NCI-H524 (cell line): ENCODE data around the gene SLC12A8.

Experiments
- DNase-seq, 2 experiments: peaks; one replicate each; lab custom pipeline; 2025; lab: John Stamatoyannopoulos, UW

The SLC12A8 gene

DNA sequence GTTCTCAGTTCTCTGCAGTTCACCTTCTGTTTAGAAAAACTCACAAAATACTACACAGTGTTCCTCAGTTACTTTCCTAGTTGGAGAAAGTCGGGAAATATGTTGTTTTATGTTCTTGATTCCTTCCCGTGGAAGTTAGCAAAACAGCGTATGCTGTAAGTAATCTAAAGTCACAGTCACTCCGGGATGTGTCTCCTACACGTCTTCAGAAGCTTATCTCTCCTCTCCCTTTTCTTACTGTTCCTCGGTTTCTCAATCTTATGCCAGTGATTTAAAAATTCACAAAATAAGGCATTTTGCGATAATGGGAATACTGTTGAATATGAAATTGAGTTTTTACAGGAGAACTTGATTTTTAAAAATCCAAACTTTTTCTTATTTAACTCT, 158.5 kb downstream of the SLC12A8 start:
- no peak for DNase-seq

- DNase-seq, result no peak
Observed at GRCh38 chr3:125053304-125053699, 159.2 kb downstream of the SLC12A8 start.

DNA sequence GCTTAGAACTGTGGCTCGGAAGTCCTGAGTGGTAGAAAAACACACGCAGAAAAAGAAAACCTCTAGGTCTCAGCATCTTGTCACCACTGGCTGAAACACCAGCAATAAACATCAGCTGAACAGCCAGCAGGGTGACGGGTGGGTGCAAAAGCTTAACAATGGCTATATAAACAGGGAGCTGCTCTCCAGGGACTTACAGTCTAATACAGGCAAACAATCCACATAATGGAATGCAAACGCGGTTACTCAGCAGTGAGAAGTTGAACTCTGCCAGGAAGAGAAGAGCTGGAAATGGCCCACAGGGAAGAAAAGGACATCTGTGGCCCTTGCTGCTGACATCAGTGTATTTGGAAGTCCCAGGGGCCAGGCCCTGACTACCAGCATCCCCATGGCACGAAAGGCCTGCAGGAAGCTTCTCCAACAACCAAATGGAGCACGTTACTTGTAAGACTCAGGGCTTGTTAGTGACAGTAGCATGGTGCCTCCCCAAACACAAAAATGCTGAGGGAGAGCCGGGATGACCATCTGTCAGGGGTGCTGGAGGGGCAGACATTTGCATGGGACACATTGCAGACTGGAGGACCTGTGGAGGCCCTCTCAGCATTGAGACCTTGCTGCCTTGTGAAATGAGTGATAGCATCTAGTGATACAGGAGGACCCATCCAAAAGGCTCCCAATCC, 159.8 kb downstream of the SLC12A8 start:
- peak; percentile 48 to 67 for DNase-seq

DNA sequence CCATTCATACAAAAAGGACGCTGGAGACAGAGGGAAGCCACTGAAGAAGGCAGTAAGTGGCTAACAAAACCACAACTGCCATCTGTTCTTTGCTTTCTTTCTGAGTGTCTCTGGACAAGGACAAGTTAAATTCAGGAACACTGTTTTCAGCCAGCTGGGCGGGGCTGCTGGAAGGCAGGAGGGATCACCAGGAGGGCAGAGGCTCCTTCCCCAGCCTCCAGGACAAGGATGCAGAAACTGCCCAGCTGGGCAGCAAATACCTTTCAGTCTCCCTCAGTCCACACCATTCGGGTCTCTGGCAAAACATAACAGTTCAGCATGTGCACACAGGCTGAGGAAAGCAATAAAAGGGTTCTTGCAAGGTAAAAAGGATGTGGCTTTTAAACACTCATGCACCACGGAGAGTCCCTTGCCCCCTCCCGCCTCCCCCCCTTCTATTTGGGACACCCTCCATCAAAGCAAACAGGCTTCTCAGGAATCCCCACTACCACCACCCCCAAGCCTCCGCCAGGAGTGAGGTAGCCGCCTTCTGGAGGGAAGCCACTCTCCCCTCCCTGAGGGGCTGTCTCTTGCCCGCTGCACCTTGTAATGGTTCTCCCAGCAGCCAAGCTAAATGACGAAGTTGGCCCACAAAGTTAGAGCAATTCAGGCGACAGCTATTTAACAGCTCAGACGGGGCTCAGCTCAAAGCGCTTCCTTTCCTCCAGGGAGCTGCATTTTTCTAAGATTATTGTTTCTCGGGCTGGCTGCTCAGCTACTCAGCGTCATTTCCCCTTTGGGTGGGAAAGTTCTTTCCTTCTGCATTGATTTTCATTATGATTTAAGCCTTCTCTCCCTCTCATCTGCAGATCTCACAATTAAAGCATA, 160.6 kb downstream of the SLC12A8 start:
- peak; percentile 88 to 97 for DNase-seq

- no peak for DNase-seq
Observed at GRCh38 chr3:125051205-125051604, 161.3 kb downstream of the SLC12A8 start.

DNA sequence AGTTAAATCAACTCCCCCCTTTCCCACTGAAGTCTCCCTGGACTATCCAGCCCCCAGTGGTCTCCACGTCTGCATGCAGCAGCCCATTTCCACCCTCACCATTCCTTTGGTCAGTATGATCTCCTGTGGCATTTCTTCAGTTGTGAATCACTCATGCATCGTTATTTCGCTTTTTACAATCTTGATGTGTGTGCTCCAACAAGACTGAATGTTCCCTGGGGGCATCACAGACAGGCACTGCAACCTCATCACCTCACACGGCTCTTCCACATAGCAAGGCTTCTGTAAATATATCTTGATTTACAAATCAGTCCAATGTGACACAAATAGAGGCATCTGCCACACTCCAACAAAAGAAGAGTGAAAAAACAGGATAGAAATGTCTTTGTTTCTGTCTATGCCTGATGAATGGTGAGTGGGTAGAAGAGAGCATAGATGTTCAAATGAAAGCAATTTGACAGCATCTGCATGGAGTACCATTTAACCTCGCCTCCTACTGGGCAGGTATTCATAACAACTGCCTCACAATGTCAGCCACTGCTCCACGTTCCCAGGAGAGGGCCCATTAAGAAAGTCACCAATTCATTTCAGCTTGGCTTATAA, 162.0 kb downstream of the SLC12A8 start:
- peak in 1 of 2 experiments; percentile 15 for DNase-seq

GRCh38 chr3:125048282-125048681, 164.3 kb downstream of the SLC12A8 start:
- DNase-seq, result peak in 1 of 2 experiments; percentile 22

- DNase-seq, result no peak
Observed at GRCh38 chr3:125045965-125046364, 166.6 kb downstream of the SLC12A8 start.

- no peak for DNase-seq
Observed at GRCh38 chr3:125045194-125045593, 167.4 kb downstream of the SLC12A8 start.

- DNase-seq, result no peak
Observed at GRCh38 chr3:125043599-125044151, 168.9 kb downstream of the SLC12A8 start.

- no peak for DNase-seq
Observed at GRCh38 chr3:125042725-125043406, 169.7 kb downstream of the SLC12A8 start.

GRCh38 chr3:125039131-125040100, 173.1 kb downstream of the SLC12A8 start:
- DNase-seq, result peak; percentile 97

GRCh38 chr3:125037498-125038150, 174.9 kb downstream of the SLC12A8 start:
- DNase-seq, result peak in 1 of 2 experiments; percentile 14

- no peak for DNase-seq
Observed at GRCh38 chr3:125035217-125035616, 177.3 kb downstream of the SLC12A8 start.

GRCh38 chr3:125033616-125034015, 178.9 kb downstream of the SLC12A8 start:
- no peak for DNase-seq

- no peak for DNase-seq
Observed at GRCh38 chr3:125033135-125033534, 179.4 kb downstream of the SLC12A8 start.

DNA sequence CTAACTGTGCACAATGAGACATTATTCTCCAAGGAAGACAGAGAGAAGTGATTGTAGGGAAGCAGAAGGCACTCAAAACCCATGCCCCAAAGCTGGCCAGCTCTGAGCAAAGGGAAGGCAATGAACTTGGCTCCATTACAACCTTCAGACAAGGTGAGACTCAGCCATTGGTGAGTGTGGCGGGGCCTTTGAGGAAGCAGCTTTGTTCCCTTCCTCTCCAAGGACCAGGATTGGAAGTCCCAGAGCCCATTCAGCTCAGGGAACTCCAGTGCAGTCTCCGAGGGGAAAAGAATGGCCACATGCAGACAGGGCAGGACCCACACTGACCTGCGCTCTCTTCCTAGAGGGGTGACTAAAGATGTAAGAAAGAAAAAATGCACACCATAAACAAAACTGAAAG, 179.9 kb downstream of the SLC12A8 start:
- no peak for DNase-seq
